NCI-H1694 (cell line): Measurements from ENCODE around the gene KIT.

Experiments used
- DNase-seq: peaks from one replicate; lab custom pipeline; 2025; lab: John Stamatoyannopoulos, UW

The KIT gene

DNA sequence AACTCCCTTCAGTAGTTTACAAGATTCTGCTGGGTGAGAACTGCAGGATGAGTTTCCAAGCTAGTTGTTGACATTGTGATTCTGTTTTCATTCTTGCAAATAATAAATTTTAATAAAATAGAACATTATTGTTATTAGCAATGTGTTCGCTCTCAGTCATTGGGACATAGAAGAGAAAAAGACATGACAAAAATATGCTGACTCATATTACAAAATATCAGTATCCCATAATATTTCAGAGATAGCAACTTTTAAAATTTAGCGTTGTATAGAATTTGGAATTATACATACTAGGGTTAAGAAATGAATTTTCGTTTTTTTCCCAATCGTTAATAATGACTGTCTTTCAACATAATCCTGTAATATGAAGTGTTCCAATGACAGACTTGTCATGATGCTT, 45.4 kb downstream of the KIT start:
- DNase-seq, result no peak

DNA sequence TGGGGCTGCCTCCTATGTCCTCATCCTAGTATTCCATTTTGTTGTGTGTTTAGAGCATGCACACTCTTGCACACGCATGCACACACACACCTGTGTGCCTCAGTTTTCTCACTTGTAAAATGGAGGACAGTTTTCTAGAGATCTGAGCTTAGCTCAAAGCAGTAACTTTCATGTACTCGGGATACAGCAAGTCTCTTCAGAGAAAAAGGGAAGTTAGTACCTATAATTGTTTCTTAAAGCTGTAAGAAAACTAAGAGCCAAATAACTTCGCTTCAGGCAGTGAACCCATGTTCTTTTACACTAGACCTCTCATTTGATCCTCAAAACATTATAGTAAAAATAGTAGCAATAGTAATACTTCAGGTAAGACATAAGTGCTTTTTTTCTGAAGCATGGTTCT, 49.6 kb downstream of the KIT start:
- DNase-seq, result no peak

DNA sequence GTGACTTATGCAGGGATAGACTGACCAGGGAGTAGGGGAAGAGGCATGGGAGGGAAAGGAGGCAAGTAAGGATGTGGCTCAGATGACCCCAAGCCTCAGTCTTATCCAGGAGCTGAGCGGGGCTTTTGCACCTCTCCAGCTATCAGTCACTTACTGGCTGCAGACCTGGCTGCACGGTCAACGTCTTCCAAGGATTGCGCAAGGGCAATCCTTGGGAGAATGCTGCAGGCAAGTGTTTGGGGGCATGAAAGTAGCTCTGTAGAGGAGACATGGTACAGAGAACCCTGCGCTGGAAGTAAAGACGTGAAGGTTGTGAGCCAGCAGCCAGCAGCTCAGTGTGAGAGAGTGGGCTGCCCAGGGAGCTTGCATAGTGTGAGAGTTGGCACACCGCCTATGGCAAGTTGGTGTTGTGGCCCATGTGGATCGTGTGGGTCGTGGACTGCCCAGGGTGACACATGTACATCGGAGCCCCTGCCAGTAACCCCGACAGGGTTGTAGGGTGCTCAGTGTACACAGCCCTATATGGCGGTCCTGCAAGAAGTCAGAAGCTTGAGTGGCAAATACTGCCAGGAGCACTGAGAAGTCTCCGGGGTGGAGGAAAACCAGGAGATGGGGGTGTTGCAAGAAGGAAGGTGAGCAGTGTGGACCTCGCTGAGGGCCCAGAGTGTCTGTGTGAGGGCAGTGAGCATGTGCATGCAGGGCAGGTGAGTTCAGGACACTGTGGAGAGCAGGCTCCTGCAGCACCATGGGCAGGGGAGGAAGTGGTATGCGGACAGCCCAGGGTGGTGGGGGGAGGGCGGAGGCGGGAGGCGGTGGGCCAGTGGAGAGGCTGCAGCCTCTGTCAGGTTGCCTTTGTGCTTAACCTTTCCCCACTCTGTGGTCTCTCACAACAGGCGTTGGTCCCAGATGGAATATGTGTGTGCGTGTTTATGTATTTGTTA, 50.9 kb downstream of the KIT start:
- DNase-seq, result no peak

DNA sequence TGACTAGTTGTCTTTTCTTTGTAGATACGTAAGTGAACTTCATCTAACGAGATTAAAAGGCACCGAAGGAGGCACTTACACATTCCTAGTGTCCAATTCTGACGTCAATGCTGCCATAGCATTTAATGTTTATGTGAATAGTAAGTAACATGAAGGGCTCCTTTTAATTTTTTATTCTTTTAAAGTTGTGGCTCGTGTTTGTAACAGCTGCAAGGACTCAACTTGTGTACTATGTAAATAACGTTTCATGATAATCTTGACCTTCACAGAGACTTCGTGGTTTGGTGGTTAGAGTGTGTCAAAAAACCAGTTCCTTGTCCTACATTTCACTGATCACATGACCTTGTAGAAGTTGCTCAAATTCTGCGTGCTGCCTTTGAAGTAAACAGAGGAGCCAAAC, 51.6 kb downstream of the KIT start:
- no peak for DNase-seq

DNA sequence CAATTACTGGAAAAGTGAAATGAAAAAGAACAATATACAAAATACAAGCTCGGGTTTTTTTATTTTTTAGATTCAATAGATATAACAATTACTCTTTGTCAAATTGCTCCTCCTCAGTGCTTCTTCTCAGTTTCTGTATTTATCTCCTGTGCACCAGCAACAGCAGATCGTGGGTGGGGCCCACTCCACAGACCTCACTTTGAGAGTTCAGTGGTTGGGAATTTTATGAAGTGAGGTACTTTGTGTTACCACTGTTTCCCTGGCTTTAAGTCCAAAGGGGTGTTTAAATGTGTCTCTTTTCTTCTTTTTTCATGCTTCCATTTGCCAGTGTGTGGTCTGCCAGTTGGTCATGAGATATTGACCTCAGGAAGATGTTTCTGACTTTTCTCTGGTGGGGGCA, 54.4 kb downstream of the KIT start:
- DNase-seq, result no peak

DNA sequence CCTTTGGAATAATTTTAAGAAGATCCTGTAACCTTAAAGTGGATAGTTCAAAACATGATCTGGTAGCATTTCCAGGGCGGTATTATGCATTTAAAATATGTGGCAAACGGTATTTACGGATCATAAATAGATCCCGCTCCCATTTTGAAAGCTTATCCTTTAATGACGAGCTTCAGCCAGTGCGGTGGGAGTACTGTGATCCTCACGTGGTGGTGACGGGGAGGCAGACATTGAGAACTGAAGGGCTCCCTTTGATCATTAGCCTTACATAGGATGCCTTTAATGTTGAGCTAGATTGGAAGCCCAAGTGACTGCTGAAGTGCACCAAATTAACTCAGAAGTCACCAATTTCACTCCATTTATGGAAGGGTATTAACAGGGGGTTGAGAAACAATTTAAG, 56.9 kb downstream of the KIT start:
- no peak for DNase-seq

DNA sequence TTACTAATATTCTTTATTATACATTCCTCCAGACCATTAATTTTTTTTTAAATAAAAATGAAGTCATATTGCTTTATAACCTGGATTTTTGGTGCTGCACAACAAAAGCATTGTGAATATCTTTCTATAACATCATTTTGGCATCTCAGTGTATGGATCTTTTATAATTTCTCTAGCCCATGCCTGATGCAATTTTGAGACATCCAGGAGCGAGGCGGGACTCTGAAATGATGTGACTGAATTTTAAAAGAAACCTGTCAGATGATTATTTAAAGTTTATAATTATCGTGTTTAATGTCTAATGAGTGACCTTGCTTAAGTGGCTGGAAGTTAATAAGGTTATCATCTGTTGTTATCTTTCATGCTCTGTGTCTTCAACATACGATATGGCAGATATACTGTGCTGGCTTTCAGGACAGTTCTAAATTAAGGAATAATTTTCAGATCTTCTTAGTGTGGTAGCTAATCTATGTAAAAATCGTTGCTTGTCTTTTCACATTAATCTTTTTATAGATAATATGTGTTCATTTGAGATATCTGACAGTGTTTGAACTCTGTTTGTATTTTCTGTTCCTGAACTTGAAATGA, 58.8 kb downstream of the KIT start:
- no peak for DNase-seq

DNA sequence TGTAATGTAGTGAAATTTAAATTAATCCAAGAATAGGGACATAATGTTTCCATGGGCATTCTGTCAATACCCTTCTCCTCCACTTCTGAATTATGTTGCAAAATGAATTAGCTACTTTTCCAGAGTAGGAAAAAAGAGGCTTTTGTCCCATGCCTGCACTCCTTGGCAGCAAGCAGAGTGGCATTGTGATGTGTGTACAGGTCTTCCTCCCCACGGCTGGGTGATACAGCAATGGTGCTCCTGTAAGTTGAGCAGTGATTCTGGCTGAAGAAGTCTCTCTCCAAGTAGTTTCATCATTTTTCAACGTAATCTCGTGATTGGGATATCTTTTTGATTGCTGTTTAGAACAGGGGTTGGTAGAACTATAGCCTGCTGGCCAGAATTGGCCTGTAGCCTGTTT, 59.9 kb downstream of the KIT start:
- DNase-seq, result no peak

DNA sequence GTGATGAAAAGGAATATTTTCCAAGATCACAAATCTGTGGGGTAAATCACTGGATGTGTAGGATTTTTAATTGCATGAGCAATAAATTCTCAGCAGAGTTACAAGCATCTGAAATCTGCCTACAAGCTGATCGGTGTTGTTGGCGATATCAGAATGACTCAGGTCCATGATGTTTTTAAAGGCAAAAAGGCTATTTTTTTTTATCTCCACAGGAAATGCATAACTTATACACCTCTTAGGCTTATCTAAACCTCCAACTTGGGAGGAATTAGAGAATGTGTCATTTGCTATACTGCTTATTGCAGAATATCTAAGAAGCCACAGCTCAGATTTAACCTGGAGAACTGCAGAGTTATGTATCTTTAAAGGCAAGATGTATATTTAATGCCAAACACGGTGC, 61.6 kb downstream of the KIT start:
- no peak for DNase-seq

DNA sequence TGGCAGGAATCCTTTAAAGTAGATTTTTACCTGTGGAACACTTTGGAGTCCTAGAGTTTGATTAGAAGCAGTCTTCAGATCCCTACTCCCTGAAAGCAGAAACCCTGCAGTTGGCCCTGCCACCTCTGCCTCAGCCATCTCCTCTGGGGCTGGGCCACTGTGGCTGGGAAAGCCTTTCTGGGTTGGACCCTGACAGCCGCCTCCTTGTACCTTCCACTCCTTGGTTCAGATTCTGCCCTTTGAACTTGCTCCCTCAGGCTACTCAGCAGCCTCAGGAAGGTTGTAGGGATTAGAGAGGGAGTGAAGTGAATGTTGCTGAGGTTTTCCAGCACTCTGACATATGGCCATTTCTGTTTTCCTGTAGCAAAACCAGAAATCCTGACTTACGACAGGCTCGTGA, 65.5 kb downstream of the KIT start:
- DNase-seq, result no peak

DNA sequence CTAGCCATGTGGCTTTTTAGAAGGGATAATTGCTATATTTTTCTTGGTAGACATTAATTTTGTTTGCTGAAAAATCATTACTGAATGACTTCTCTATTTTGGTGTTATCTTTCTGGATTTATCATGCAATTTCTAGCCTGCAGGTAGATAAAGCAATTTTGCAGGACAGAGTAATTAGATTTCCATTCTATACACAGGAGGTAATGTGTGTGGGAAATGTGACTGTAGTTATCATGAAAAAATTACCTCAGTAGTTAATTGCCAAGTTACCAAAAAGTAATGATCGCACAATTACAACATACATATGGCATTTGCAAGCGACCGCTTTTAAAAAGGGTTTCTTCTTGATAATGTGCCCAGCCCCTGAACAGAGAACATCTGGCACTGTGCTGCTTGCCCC, 66.1 kb downstream of the KIT start:
- DNase-seq, result peak; percentile 4

DNA sequence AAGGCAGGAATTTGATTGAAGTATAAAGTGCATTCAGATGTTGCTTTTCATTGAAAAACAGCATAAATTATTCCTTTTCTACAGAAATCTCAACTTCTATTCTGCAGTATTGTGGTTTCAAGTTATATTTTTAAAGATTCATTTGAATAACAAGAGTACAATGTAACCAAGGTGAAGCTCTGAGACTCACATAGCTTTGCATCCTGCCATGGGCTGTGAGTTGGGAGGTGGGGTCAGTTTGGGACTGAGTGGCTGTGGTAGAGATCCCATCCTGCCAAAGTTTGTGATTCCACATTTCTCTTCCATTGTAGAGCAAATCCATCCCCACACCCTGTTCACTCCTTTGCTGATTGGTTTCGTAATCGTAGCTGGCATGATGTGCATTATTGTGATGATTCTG, 69.2 kb downstream of the KIT start:
- DNase-seq, result no peak

DNA sequence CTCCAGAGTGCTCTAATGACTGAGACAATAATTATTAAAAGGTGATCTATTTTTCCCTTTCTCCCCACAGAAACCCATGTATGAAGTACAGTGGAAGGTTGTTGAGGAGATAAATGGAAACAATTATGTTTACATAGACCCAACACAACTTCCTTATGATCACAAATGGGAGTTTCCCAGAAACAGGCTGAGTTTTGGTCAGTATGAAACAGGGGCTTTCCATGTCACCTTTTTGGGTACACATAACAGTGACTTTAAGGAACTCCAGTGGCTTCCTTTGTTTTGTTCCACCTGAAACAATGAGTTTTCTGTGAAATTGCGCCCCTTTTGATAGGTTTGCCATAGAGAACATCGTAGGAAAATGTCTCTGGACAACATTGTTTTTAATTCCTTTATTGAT, 69.6 kb downstream of the KIT start:
- no peak for DNase-seq

DNA sequence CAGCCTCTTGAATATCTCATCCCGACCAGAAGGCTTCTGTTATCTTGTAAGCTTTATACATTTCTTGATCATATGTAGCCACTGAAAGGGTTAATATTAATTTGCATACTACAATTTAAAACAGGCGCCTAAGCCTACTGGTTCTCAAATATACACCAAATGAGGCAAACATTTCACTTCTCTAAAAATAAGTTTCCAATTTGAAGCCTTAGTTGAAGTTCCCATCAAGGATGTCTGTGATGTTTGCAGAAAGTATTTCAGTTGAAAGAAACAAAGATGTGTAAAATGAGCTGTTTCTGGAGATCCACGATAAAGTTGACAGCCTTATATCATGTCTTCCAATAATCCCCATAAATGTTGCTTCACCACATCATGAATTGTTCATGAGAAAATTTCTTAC, 70.6 kb downstream of the KIT start:
- no peak for DNase-seq

DNA sequence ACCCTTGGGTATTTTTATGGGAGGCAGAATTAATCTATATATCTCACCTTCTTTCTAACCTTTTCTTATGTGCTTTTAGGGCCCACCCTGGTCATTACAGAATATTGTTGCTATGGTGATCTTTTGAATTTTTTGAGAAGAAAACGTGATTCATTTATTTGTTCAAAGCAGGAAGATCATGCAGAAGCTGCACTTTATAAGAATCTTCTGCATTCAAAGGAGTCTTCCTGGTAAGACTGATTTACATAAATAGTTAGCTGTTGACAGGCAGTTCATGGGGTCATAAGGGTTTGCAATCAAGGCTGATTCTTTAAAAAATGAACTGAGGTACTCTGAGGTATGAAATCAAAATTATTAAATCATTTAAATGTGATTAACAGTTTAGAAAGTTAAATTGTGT, 71.5 kb downstream of the KIT start:
- DNase-seq, result no peak

DNA sequence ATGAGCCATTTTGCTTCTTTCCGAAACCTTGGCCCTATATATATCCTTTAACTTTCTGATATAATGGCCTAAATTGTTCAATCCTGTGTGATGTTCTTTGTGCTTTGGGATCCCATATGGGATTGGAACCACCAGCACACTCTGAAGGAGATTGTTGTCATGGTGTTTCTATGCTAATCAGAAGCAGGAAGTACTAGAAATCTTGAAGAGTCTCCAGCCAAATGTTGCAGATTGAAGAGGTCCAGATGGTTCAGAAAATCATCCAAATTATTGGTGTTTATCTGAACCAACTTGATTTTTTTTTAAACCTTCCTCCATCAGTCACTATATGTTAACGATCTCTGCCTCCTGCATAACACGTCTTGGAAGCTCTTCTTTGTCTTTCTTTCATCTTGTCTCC, 72.8 kb downstream of the KIT start:
- no peak for DNase-seq

DNA sequence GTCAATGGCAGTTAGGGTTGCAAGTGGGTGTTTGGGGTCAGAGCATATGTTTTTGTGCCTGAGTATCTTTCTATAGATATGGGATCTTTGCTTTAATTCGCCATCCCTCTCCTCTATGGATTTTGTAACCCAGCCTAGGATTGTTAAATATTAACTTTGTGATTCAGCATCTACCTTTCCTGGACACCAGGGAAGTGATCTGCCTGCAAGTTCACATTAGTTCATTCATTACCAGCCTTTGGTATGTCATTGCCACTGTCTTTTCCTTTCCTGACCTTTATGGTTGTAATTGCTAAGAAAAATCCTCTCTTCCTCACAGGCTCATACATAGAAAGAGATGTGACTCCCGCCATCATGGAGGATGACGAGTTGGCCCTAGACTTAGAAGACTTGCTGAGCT, 73.8 kb downstream of the KIT start:
- no peak for DNase-seq

DNA sequence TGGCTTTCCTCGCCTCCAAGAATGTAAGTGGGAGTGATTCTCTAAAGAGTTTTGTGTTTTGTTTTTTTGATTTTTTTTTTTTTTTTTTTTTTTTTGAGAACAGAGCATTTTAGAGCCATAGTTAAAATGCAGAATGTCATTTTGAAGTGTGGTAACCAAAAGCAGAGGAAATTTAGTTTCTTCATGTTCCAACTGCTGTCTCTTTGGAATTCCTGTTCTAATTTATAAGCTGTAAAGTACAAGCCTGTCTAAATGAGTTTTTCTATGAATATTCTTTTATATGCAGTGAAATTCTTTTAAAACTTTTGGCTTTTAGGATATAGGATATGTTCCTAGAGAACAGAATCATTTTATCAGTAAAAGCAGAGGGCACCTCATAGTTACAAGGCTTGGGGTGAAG, 74.2 kb downstream of the KIT start:
- no peak for DNase-seq

DNA sequence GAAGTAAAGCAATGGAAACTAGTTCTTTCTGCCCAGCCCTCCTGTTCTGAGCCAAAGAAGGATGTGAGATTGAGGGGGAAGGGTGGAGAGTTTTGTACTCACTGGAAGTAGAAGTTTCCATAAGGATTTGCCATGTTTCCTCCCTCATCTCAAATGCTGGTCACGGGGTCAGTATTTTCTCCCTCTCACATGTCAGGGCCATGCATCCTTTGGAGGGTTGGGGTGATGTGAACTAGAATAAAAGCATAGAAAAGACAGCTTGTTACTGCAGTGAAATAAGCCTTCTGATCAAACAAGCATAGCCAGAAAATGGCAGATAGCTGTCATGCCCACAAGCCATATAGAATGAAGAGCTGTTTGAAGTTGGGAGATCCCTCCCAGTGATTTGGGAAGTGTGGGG, 79.7 kb downstream of the KIT start:
- no peak for DNase-seq

DNA sequence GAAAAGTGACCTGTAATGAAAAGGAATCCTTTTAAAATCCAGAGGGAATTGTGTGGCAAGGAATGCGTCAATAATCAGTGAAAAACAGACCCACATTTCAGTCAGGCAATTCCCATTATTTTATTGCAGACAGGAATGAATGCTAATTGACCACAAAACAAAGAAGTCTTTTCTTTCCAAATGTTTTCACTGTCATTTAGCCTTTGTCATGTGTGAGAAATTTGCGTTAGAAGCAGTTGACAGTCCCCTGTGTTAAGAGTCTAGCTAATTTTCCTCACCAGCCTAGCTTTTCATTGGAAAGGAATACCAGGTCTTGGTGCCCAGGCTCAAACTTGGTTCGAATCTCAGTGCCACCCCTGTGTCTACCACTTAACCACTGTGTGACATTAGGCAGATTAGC, 83.4 kb downstream of the KIT start:
- DNase-seq, result no peak

DNA sequence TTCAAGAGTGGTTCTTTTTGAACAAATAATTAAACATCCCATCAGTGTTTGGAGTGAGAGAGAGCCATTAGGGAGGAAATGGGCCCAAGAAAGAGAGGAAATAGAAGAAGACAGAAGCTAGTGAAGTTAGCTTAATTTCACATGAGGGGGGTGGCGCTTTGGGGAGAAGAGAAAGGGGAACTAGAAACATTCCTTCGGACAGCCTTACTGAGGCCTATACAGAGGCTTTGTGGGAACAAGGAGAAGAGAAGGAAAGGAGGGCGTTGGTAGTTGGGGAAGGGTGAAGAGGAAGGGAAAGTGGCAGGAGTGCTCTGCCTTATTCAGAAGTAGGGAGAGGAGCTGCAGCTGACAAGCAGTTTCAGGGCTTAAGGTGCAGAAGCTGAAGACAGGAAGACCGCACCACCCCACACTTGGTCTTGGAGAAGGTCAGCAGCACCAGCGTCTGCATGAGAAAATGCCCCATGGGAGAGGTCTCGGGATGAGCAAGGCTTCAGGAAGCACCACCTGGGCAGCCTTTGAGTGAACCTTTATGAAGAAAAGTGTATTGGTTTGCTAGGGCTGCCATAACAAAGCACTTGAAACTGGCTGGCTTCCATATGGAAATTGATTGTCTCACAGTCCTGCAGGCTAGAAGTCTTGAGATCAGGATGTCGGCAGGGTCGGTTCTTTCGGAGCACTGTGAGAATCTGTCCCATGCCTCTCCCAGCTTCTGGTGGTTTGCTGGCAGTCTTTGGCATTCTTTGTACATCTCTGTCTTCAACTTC, 85.1 kb downstream of the KIT start:
- DNase-seq, result no peak

DNA sequence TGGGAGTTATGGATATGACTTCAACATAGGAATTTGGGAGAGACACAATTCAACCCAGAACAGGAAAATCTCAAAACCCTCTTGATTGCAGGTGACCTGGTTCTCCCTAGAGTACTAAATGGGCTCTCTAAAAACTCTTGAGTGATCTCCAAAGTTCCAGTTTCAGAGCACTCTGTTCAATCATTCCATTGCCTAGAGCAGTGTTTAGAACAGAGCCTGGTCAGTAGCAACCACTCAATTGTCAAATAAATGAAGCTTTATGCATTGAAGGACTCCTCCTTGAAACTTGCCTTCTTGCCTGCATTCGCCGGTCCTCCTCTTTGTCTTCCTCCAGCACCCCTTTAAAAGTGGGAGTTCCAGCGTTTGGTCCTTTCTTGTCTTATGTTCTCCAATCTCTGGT, 85.8 kb downstream of the KIT start:
- no peak for DNase-seq

DNA sequence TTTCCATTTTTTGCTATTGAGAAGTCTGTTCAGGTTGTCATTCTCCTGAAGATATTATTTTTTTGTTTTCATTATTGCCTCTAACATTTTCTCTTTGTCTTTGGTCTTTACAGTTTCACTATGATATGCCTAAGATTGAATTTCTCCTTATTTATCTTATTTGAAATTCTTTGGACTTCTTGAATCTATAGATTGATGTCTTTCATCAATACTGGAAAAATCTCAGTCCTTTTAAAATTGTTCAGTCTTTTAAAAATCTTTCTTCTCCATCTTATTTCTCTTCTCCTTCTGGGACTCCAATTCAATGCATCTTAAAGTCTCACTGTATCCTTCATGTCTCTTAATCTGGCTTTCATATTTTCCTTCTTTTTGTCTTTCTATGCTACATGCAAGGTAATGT, 86.7 kb downstream of the KIT start:
- no peak for DNase-seq
